Lower leg skin (tissue), 4 donors: ENCODE measurements around the gene CNGA3. TPM values are rescaled to one million over a fixed set of nuclear protein-coding genes. Genes with fewer than 3 reads are reported as not detected.

ENCODE experiments used
- DNase-seq, 2 donors: peaks; one replicate each; pipeline ENCODE4 v3.0.0-alpha.2; 2019; ENCODE audit warnings: low spot score in 2 of 2
- H3K4me3 ChIP-seq: fragments of 200-600 bp; sonication (generic); 2 replicates; pipeline ENCODE4 v1.5.1; 2017; ENCODE audit warnings: mild to moderate bottlenecking, low read depth; ENCODE audit not compliant: poor library complexity, severe bottlenecking
- POLR2A ChIP-seq, 2 donors: fragments of 450-650 bp; IDR thresholded peaks; one replicate each; pipeline ENCODE4 v1.6.1; 2016 to 2017; ENCODE audit warnings: antibody characterized with exemption in 2 of 2, mild to moderate bottlenecking in 1 of 2, moderate library complexity in 1 of 2
- WGBS, 2 donors: methylation state at CpG; one replicate each; pipeline ENCODE4 v1.1.5; 2018; 5-methylcytosine and 5-hydroxymethylcytosine counted together
- intact Hi-C: fragments of 100-400 bp; cut with DNase I; formaldehyde crosslinking; loops from one replicate; pipeline ENCODE4 v1.15.0; 2023; ENCODE audit warnings: low total_unique reads
- total RNA-seq, 4 donors: library from RNA; depleted of rRNA; stranded (reverse); fragments of >200 nt; gene quantifications; one replicate each; pipeline ENCODE4 v1.1.0, GENCODE V29; 2016
- TF ChIP-seq, protein P1 (sequence below), 3 donors: fragments of 450-650 bp; IDR thresholded peaks; one replicate each; pipeline ENCODE4 v1.5.1; 2016; ENCODE audit warnings: antibody characterized with exemption in 3 of 3, mild to moderate bottlenecking in 3 of 3, moderate library complexity in 2 of 3

The CNGA3 gene
- total RNA-seq, 4 donors from 2014 or later, result not detected

- TF ChIP-seq, protein P1, sequence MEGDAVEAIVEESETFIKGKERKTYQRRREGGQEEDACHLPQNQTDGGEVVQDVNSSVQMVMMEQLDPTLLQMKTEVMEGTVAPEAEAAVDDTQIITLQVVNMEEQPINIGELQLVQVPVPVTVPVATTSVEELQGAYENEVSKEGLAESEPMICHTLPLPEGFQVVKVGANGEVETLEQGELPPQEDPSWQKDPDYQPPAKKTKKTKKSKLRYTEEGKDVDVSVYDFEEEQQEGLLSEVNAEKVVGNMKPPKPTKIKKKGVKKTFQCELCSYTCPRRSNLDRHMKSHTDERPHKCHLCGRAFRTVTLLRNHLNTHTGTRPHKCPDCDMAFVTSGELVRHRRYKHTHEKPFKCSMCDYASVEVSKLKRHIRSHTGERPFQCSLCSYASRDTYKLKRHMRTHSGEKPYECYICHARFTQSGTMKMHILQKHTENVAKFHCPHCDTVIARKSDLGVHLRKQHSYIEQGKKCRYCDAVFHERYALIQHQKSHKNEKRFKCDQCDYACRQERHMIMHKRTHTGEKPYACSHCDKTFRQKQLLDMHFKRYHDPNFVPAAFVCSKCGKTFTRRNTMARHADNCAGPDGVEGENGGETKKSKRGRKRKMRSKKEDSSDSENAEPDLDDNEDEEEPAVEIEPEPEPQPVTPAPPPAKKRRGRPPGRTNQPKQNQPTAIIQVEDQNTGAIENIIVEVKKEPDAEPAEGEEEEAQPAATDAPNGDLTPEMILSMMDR (IDR thresholded peaks at IDR 0.05), result no peak
- no peak for TF ChIP-seq POLR2A (IDR thresholded peaks at IDR 0.05)
- no peak for DNase-seq
- intact Hi-C loops, result no loop called here
- 81 to 87% methylated on average over 3 of the region's 3 CpGs for WGBS, 2 donors
- H3K4me3 ChIP-seq, result no peak overlapping the region
Observed at GRCh38 chr2:98335271-98335670, 11.0 kb upstream of the CNGA3 start.

DNA sequence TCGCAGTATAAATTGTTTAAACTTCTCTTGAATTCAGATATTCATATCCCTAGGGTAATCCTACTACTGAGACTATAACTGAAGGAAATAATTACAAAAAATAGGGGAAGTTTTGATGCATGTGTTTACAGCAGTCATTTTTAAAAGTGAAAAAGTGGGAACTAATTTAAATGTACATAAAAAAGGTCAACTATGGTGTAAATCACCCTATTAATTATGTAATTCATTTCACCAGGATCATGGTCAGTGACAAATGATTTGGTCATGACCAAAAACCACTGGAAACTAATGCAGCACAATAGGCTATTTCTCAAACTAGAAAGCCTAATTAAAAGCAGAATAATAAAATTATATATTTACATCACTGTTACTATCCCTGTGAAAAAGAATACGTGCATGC is 5.0 kb upstream of the CNGA3 start:
- intact Hi-C loops, result no loop called here
- 86 to 87% methylated on average over 2 of the region's 2 CpGs for WGBS, 2 donors

DNA sequence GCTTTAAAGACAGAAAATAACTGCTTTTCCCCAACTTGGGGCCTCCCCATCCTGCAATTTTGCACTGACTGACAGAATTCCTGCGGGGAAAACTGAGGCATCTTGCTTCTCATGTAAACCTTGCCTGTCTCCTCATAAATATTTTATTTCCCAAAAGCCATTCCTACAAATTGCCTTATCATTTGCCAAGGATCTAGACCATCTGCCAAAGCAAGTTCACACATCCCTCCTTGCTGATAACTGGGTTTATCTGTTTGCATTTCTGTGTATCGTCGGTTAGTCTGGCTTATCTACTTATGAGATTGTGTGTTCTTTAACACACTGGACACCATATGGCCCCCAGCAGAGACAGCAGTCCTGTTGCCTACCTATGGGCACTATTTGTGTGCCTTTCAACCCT is 3.0 kb upstream of the CNGA3 start:
- intact Hi-C loops, result no loop called here
- TF ChIP-seq, protein P1 (IDR thresholded peaks at IDR 0.05), result no peak
- TF ChIP-seq POLR2A (IDR thresholded peaks at IDR 0.05), result no peak
- H3K4me3 ChIP-seq, result no peak overlapping the region
- 67 to 69% methylated on average over 3 of the region's 3 CpGs for WGBS, 2 donors
- DNase-seq, result no peak

More for the DNA sequence above, 5.0 kb upstream of the CNGA3 start:
- no peak for DNase-seq
- no peak for TF ChIP-seq POLR2A (IDR thresholded peaks at IDR 0.05)
- TF ChIP-seq, protein P1 (IDR thresholded peaks at IDR 0.05), result no peak
- no peak overlapping the region for H3K4me3 ChIP-seq

DNA sequence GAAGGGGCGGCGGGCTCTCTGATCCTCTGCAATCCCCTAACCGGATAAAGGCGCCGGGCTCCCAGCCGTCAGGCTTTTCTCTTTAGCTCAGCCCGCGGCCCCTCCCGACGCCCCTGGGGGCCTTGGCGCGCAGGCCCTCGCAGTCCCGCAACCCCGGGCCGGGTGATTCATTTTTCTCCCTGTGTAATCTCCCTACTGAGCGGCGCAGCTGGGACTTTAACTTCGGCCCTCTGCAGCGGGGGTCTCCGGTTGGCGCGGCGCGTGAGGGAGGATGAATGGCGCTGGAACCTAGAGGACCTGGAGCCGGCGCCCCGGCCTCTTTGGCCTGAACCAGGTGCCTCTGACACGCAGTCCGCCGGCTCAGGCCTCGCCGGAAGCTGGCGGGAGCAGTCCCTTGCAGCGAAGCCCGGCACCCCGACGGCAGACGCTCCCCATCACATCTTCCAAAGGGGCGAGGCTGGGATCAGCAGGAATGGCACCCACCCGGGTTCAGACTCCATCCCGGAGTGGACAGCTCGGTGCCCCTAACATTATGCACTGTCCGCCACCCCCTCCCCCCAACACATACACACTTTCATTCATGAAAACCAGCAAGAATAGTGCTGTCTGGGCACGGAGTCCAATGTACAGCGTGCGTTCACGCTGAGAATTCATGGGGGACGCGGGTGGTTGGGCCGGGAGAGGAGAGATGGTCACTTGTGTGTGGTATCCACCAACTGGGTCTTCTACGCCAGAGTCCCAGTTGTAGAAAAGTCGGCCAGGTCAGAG is 1.2 kb downstream of the CNGA3 start:
- no peak overlapping the region for H3K4me3 ChIP-seq
- 6 to 13% methylated on average over 44 to 52 of the region's 54 CpGs for WGBS, 2 donors
- intact Hi-C loops, result no loop called here

DNA sequence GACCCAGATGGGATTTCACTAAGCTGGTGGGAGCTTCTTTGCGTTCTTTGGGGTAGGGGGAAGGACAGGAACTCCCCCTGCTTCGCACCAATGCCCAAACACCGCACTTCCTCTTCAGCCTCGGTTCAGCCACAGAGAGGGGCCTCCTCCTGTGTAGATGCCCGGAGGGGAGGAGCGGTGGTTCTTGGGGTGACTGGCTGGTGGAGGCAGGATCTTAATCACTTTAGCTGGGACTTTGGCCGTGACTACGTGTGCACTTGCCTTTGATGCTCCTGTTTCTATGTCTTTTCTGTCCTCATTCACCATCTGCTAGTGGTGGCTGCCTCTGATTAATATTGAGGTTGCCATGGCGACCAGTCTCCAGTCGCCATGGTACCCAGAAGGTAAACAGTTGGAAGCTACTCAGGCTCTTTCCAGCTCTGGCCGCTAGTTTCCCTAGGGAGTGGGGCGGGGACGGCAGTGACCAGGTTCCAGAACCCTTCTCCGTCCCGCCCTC is 1.9 kb downstream of the CNGA3 start:
- no peak overlapping the region for H3K4me3 ChIP-seq
- 10 to 11% methylated on average over 15 of the region's 15 CpGs for WGBS, 2 donors
- intact Hi-C loops, result no loop called here
- no peak for DNase-seq
- TF ChIP-seq, protein P1 (IDR thresholded peaks at IDR 0.05), result no peak
- no peak for TF ChIP-seq POLR2A (IDR thresholded peaks at IDR 0.05)

More for the DNA sequence above, 1.2 kb downstream of the CNGA3 start:
- TF ChIP-seq, protein P1 (IDR thresholded peaks at IDR 0.05), result no peak
- TF ChIP-seq POLR2A (IDR thresholded peaks at IDR 0.05), result no peak
- no peak for DNase-seq
